Activated T-helper 17 cell treated with anti-CD3 and anti-CD28 coated beads, Interleukin-2, amount 50 U/mL, for 72 hours (primary cell): ENCODE measurements around the gene CNFN. TPM values are rescaled to one million over a fixed set of nuclear protein-coding genes. Genes with fewer than 3 reads are reported as not detected.

ENCODE experiments used
- ATAC-seq: fragments of 150-1000 bp; cut with Tn5 transposase; replicated peaks from 2 replicates; pipeline ENCODE4 v1.10.0; 2021; ENCODE audit warnings: mild to moderate bottlenecking, moderate library complexity
- H3K27ac Mint-ChIP-seq: one replicate; pipeline ENCODE4 v1.8.0; 2022; ENCODE audit warnings: mixed read lengths
- H3K27me3 Mint-ChIP-seq: one replicate; pipeline ENCODE4 v1.8.0; 2022; ENCODE audit warnings: mixed read lengths
- H3K36me3 Mint-ChIP-seq: one replicate; pipeline ENCODE4 v1.8.0; 2022; ENCODE audit warnings: low read depth, mild to moderate bottlenecking, mixed read lengths
- H3K4me1 Mint-ChIP-seq: one replicate; pipeline ENCODE4 v1.8.0; 2022; ENCODE audit warnings: mixed read lengths
- H3K4me3 Mint-ChIP-seq: one replicate; pipeline ENCODE4 v1.8.0; 2022; ENCODE audit warnings: mild to moderate bottlenecking, mixed read lengths
- H3K9me3 Mint-ChIP-seq: one replicate; pipeline ENCODE4 v1.8.0; 2022; ENCODE audit warnings: mixed read lengths
- total RNA-seq, 2 donors: library from RNA; stranded (reverse); gene quantifications; one replicate each; pipeline ENCODE4 v1.2.3, GENCODE V29; 2022

Gene CNFN
- total RNA-seq, 2 donors from 2014 or later: 0.54 TPM; not detected in 1

DNA sequence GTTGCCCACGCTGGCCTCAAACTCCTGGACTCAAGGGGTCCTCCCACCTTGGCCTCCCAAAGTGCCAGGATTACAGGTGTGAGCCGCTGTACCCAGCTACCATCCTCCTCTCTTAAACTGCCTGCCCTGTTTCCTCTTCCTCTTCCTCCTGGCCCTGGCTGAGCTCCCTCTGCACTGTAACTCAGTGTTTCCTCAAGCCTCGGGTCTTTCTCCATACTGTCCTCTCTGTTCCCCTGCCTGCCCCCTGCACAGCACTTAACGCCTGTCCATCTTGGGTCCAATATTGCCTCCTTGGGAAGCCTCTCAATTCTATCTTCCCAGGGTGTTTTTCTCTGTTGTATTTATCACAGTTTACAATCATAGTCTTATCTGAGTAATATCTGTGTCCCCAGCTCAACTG, 31.0 kb upstream of the CNFN start:
- no peak for ATAC-seq
- Mint-ChIP-seq H3K9me3 (no peaks in the 10 kb centered on the region), H3K4me3 (peak overlapping the region; percentile 87), H3K36me3 (peaks cover 10% of the 10 kb centered on the region), H3K4me1 (peaks cover 29% of the 10 kb centered on the region), H3K27ac (peak overlapping the region; percentile 52), H3K27me3 (no peaks in the 10 kb centered on the region)

DNA sequence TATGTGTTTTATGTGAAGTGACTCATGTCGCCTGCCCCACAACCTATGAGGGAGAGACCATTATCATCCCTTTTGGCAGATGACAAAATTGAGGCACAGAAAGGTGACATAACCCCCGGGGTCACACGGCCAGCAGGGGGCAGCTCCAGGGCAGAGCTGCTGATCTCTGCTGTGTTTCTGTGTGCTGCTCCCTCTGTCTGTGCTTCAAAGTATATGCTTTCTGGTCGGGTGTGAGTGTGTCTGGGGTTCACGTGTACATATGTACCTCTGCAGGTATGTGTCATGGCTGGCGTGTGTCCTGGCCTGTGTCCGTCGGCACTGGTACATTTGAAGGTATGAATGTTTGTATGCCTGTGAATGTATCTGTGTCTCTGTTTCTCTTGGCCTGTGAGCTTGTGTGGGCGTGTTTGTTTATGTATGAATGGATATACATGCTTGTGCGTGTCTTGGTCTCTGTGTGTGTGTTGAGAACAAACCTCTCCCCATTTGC, 30.0 kb upstream of the CNFN start:
- peak overlapping the region; percentile 52 for H3K27ac Mint-ChIP-seq
- H3K4me3 Mint-ChIP-seq: no peak overlapping the region
- H3K9me3 Mint-ChIP-seq: no peaks in the 10 kb centered on the region
- peak; percentile 39 for ATAC-seq
- peaks cover 29% of the 10 kb centered on the region for H3K4me1 Mint-ChIP-seq
- H3K27me3 Mint-ChIP-seq: no peaks in the 10 kb centered on the region
- peaks cover 18% of the 10 kb centered on the region for H3K36me3 Mint-ChIP-seq

DNA sequence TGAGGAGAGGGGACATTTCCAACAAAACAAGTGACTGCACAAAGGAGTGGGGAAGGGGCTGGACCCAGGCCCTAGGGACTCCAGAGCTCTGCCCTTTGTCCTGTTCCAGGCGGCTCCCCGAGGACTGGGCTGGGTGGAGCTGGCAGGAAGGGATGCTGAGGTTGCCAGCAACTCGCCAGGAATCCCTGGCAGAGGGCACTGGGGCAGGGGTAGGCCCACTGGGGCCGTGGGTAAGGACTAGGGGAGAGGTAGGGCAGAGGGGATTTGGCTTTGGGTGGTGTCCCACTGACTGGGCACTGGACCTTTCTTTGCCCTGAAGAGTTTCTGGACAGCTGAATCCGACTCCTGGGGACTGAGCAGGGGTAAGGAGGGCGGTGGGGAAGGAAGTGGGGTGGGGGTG, 29.2 kb upstream of the CNFN start:
- Mint-ChIP-seq H3K27ac (no peak overlapping the region), H3K4me3 (no peak overlapping the region), H3K9me3 (no peaks in the 10 kb centered on the region), H3K36me3 (peaks cover 26% of the 10 kb centered on the region), H3K27me3 (no peaks in the 10 kb centered on the region), H3K4me1 (peaks cover 29% of the 10 kb centered on the region)
- no peak for ATAC-seq

DNA sequence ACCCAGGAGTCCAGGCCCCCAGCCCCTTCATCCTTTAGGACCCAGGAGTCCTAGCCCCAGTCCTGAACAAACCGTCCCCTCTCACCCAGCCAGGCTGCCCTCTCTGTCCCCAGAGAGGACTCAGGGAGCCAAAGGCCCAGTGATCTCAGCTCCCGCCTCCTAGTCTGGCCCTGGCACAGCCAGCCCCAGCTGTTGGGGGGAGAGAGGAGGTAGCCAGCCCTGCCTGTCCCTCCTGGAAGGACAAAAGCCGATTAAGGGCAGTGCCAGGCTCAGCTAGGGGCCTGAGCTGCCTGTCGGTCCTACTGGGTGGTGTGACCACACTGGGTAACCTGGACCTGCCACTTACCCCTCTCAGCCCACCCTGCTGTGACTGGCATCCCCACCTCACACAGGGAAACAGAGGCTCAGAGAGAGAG, 22.6 kb upstream of the CNFN start:
- Mint-ChIP-seq H3K9me3 (no peaks in the 10 kb centered on the region), H3K27ac (no peak overlapping the region), H3K27me3 (no peaks in the 10 kb centered on the region), H3K4me3 (no peak overlapping the region), H3K4me1 (no peaks in the 10 kb centered on the region), H3K36me3 (peaks cover 34% of the 10 kb centered on the region)
- ATAC-seq: no peak

DNA sequence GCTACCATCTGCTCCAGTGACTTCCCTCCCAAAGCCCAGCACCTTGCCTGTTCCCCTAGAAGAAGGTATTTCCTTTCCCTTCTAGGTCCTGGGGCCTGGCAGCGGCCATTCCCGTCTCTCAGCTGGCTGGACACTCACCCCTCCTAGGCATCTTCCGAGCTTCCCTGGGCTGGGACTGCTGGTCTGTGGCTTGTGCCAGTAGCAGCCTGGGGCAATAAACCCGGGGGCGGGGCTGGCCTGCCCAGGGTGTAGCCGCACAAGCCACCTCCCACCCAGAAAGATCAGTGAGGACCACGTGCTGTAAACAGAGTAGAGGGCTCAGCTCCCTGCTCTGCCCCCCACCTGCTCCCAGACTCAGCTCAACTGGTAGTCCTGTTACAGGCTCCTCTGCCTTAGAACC, 22.1 kb upstream of the CNFN start:
- peaks cover 35% of the 10 kb centered on the region for H3K36me3 Mint-ChIP-seq
- no peaks in the 10 kb centered on the region for H3K9me3 Mint-ChIP-seq
- H3K4me1 Mint-ChIP-seq: no peaks in the 10 kb centered on the region
- ATAC-seq: no peak
- H3K27ac Mint-ChIP-seq: peak overlapping the region; percentile 39
- H3K4me3 Mint-ChIP-seq: no peak overlapping the region
- no peaks in the 10 kb centered on the region for H3K27me3 Mint-ChIP-seq

DNA sequence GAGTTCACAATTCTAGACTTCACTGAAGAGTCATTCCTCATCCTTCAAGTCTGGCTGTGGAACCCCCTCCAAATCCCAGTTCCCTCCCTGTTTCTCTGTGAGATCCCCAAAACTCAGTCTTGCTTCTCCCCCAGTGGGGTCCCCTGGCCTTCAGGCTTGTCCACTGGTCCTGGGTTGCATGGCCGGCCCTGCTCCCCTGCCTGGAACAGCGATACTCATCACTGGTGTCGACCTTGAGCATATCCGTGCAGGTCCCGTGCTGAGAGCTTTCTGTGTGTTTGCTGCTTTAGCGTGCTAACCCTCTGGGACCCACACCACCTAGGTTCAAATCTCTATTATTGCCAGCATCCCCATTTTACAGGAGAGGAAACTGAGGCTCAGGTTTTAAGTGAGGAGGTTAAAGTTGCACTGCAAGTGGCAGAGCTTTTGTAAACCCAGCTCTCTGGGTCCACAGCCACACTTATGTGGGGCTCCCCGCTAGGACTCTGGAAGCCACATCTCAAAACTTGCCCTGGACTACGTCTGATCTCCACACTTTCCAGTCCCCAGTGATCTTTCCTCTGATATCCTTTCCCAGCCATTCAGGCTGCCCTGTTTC, 21.6 kb upstream of the CNFN start:
- no peak for ATAC-seq
- Mint-ChIP-seq H3K36me3 (peaks cover 40% of the 10 kb centered on the region), H3K4me1 (no peaks in the 10 kb centered on the region), H3K27me3 (no peaks in the 10 kb centered on the region), H3K27ac (peak overlapping the region; percentile 39), H3K9me3 (no peaks in the 10 kb centered on the region), H3K4me3 (no peak overlapping the region)

DNA sequence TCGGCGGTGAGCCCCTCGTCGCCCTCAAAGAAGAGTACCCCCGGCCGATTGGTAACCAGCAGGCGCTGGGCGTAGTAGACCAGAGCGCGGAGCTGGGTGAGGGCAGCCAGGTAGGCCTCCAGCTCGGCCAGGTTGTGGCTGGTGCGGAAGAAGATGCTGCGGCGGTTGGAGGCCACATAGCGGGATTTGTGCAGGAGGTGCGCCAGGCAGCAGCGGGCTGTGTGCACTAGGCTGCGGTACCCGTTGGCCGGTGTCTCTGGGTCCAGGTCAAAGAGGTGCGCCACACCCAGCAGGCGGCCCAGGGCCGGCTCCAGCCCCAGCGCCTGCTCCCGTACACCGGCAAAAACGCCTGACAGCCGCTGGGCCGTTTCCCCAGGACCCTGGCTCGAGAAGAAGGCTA, 20.3 kb upstream of the CNFN start:
- ATAC-seq: no peak
- H3K4me3 Mint-ChIP-seq: no peak overlapping the region
- H3K9me3 Mint-ChIP-seq: no peaks in the 10 kb centered on the region
- H3K4me1 Mint-ChIP-seq: no peaks in the 10 kb centered on the region
- H3K36me3 Mint-ChIP-seq: peaks cover 34% of the 10 kb centered on the region
- no peaks in the 10 kb centered on the region for H3K27me3 Mint-ChIP-seq
- no peak overlapping the region for H3K27ac Mint-ChIP-seq

DNA sequence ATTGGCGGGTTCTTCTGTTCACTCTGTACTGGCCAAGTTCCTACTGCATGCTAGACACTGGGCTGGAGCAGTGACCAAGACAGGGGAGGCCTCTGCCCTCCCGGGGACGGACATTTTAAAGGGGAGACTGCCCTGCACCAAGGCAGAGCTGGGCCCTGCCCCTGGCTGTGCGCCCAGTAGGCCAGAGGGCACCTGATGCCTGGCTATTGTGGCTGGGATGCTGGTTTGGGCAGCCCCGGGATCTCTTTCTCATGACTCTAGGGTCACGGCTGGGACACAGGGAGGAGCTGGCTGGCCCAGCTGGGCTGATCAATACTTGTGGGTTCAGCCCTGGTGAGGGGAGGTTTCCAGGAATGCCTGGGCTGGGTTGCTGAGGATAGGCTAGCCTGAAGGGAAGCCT, 19.4 kb upstream of the CNFN start:
- no peak for ATAC-seq
- no peak overlapping the region for H3K27ac Mint-ChIP-seq
- no peaks in the 10 kb centered on the region for H3K27me3 Mint-ChIP-seq
- no peaks in the 10 kb centered on the region for H3K4me1 Mint-ChIP-seq
- no peaks in the 10 kb centered on the region for H3K9me3 Mint-ChIP-seq
- H3K36me3 Mint-ChIP-seq: peaks cover 25% of the 10 kb centered on the region
- no peak overlapping the region for H3K4me3 Mint-ChIP-seq

DNA sequence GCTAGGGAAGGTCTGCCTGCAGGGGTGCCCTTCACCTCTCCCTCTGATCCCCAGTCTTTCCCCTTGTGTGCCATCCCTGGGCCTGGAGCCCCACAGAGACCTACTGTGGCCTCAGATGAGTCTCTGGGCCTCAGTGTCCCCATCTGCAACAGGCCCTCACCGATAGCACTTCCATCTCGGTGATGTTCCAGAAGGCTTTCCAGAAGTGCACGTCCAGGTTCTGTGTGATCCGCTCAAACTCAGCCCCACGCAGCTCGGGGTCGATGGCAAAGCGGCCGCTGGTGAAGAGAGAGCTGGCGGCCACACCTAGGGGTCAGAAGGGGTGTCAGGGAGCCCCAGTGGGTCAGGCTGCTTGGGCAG, 17.7 kb upstream of the CNFN start:
- no peaks in the 10 kb centered on the region for H3K27me3 Mint-ChIP-seq
- no peaks in the 10 kb centered on the region for H3K9me3 Mint-ChIP-seq
- H3K4me3 Mint-ChIP-seq: no peak overlapping the region
- no peak for ATAC-seq
- H3K27ac Mint-ChIP-seq: no peak overlapping the region
- H3K36me3 Mint-ChIP-seq: peaks cover 17% of the 10 kb centered on the region
- H3K4me1 Mint-ChIP-seq: no peaks in the 10 kb centered on the region

DNA sequence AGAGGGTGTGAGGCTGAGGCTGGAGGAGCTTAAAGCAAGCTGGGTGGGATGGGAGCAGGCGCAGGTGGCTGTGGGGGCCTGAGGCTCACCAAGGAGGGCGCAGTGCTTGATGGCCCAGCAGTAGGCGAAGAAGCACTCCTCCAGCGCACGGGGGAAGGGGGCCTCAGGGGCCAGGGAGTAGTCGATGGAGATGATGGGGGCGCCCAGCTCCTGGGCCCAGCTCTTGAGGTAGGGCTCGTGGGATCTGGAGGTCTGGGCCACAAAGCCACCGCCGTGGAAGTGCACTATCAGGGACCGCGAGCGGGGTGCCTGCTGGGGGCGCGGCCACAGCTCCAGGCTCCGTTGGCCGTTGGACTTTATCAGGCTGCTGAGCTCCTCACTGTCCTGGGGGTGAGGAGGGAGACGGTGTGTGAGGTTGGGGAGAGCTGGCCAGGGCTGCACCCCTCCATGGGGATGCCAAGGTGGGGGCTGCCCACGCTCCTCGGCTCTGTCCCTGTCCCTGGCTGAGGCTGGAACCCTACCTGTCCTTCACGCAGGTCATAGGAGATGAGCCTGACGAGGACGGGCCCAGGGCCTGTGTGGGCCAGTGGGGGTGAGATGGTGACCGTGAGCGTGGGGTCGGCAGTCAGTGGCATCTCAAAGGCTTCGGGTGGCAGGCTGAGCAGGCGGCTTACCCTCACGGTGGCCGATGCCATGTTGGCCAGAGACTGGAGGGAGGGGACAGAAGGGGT, 17.2 kb upstream of the CNFN start:
- H3K27ac Mint-ChIP-seq: no peak overlapping the region
- no peak overlapping the region for H3K4me3 Mint-ChIP-seq
- peaks cover 18% of the 10 kb centered on the region for H3K36me3 Mint-ChIP-seq
- ATAC-seq: no peak
- H3K27me3 Mint-ChIP-seq: no peaks in the 10 kb centered on the region
- no peaks in the 10 kb centered on the region for H3K4me1 Mint-ChIP-seq
- no peaks in the 10 kb centered on the region for H3K9me3 Mint-ChIP-seq

DNA sequence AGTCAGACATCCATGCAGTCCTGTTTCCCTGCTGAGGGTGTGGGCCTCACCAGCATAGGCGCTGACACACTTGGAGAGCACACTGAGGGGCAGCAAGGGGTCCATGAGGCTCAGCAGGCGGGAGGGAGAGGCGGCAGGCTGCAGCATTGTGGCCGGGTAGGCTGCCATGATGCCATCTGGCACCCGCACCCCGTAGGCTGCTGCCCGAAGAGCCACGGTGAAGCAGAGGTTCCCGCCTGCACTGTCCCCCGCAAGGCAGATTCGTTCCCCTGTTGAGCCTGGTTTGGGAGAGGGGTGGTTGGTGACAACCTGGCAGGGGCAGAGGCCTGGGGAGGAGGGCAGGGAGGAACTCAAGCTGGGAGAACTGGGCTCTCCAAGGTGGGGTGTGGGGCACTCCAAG, 16.0 kb upstream of the CNFN start:
- ATAC-seq: no peak
- Mint-ChIP-seq H3K9me3 (no peaks in the 10 kb centered on the region), H3K4me3 (no peak overlapping the region), H3K4me1 (no peaks in the 10 kb centered on the region), H3K27ac (no peak overlapping the region), H3K36me3 (peaks cover 20% of the 10 kb centered on the region), H3K27me3 (no peaks in the 10 kb centered on the region)

DNA sequence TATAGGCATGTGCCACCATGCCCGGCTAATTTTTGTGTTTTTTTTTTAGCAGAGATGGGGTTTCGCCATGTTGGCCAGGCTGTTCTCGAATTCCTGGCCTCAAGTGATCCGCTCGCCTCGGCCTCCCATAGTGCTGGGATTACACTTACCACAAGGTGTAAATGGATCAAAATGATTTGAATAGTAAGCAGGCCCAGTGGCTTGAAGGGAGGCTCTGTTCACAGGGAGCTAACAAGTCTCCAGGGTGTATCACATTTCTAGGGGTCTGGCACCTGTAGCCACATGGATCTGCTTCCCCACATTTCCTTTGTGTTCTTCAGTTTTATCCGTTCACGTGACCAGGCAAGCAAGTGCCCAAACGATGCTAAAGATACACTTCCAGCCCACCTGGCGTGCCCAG, 13.5 kb upstream of the CNFN start:
- no peaks in the 10 kb centered on the region for H3K27me3 Mint-ChIP-seq
- H3K36me3 Mint-ChIP-seq: peaks cover 17% of the 10 kb centered on the region
- H3K27ac Mint-ChIP-seq: no peak overlapping the region
- H3K4me3 Mint-ChIP-seq: no peak overlapping the region
- H3K9me3 Mint-ChIP-seq: no peaks in the 10 kb centered on the region
- H3K4me1 Mint-ChIP-seq: peaks cover 8% of the 10 kb centered on the region
- no peak for ATAC-seq

DNA sequence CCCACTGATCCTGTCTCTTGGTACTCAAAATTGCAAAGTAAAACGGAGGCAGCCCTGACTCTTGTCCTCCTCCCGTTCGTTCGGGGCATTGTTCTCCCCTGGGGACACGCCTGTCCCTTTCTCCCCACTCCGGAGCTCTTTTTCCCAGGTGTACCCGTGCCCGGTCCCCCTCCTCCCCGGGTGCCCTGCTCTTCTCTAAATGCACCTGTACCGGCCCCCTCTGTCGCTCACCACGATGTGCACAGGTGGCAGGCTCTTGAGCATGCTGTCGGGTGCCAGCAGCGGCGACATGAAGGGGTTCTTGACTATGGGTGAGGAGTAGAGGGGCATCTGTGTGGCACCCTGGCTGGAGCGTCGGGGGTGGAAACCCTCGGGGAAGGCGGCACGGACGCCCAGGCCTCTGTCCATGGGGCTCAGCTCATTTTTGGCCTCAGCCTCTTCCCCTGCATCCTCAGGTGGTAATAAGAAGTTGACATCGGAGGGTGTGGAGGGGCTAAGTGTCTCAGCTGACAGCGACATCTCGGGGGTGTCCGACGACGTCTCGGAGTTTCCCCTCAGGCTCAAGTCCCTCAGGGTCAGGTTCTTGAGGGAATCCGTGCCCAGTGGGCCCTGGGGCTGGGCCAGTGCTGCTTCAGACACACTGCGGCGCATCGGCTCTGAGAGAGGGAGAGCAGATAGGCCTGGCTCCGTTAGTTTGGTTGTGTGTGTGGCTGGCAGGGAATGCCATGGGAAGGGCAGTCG, 12.4 kb upstream of the CNFN start:
- H3K4me1 Mint-ChIP-seq: peaks cover 14% of the 10 kb centered on the region
- peaks cover 17% of the 10 kb centered on the region for H3K36me3 Mint-ChIP-seq
- no peaks in the 10 kb centered on the region for H3K9me3 Mint-ChIP-seq
- ATAC-seq: no peak
- no peak overlapping the region for H3K27ac Mint-ChIP-seq
- H3K27me3 Mint-ChIP-seq: no peaks in the 10 kb centered on the region
- H3K4me3 Mint-ChIP-seq: peak overlapping the region; percentile 73

DNA sequence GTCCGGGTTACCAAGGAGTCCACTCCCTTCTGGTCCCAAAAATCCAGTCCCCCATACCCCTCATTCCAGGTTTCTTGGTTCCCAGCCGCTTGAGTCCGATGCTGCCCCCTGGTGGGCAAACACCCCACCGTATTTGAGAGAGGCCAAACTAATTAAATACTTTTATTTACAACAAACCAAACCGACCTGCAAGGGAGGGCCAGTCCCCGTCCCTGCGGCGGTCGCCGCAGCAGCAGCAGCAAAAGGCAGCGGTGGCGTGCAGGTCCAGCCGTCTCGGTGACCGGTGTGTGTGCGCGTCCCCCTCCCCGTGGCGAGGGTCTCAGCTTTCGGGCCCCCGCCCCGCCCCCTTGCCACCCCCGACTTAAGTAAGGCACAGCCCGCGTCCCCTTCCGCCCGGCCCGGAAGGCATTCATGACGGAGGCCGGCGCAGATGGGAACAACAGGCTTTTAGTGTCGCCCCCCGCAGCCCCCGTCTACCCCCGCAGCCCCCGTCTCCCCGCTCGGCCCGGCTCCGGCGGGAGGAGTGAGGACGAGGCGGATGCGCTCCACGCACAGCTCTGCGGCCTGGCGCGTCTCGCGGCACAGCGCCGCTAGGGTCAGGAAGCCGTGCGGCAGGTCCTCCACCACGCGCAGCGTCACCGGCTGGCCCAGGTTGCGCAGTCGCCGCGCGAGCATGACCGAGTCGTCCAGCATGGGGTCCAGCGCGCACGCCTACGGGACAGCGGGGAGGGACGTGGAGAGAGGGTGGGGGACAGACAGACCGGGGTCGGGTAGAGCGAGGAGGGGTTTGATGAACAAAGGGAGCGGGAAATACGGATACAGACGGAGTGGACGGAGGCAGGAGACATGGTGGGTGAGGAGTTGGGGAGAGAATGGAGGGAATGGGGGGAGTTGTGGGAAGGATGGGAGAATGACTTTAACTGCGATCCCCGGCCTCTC, 11.5 kb upstream of the CNFN start:
- Mint-ChIP-seq H3K4me3 (peak overlapping the region; percentile 73), H3K27me3 (no peaks in the 10 kb centered on the region), H3K27ac (no peak overlapping the region), H3K4me1 (peaks cover 20% of the 10 kb centered on the region), H3K36me3 (peaks cover 10% of the 10 kb centered on the region), H3K9me3 (no peaks in the 10 kb centered on the region)
- ATAC-seq: peak; percentile 55
